Stromal cell of bone marrow (primary cell): ENCODE data around the gene MRPS26.
"Not testable (repeated sequence)": the region's sequence is repeated elsewhere in the genome, so short reads cannot be mapped to it uniquely, and the experiment has no call there.

Source experiments
- DNase-seq: peaks from one replicate; pipeline ENCODE4 v3.0.0-alpha.2; 2012; ENCODE audit warnings: low read depth

The MRPS26 gene

DNA sequence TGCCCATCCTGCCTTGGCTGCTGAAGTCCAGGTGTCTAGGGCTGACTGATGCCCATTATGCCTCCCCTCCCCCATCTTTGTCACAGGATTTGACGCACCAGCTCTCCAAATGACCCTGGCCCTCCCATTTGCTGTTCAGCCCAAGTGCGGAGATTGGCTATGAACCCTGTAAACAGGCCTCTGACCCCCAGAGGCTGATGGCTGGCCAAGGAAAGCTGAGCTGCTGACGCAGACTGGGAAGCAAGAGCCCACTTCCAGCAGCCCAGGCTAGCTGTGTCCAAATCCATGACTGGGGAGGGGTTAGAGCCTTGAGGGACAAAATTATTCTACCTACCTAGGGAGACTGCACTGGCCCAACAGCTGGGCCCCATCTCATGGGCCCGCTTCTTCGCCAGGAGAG, 3.2 kb upstream of the MRPS26 start:
- DNase-seq, result no peak

DNA sequence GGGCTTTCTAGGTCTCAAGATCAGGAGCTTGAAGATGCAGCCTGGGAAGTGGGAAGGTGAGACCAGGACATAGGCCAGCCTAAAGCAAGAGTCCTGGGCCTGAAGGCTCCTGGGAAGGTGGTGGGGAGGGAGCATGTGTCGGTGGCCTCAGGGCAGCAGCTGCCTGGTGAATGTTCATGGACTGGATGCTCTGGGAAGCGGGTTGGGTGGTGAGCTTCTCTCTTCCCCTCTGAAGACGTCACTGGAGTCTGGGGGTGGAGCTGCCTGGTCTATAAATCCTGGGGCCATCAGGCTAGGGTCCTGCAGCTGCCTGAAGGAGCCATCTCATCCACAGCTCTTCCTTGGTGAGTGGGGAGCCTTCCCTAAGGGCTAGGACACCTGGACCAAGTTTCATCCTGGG, 2.5 kb upstream of the MRPS26 start, which contains the start of gene GNRH2:
Gene GNRH2, plus strand, starts transcription at position 301 of the 400 bp plus-strand sequence. CDS start 793 bp downstream, outside the sequence.
- DNase-seq, result no peak

DNA sequence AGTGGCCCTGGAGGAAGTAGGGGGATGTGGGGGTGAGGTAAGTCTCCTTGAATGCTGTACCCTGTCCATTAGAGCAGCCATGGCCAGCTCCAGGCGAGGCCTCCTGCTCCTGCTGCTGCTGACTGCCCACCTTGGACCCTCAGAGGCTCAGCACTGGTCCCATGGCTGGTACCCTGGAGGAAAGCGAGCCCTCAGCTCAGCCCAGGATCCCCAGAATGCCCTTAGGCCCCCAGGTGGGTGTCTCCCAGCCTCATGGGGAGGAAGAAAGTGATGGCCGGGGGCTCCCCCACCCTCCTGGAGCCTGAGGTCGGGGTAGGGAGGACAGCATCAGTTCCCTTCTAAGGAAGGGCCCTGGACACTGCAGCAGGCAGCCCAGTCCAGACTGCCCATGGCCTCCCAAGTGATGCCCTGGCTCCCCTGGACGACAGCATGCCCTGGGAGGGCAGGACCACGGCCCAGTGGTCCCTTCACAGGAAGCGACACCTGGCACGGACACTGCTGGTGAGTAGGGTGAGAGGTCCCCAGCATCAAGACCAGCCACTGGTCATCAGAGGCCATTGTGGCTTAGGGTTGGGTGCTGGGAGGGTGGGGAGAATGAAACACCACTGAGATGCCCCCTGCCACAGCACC, 1.4 kb upstream of the MRPS26 start:
- DNase-seq, result no peak

DNA sequence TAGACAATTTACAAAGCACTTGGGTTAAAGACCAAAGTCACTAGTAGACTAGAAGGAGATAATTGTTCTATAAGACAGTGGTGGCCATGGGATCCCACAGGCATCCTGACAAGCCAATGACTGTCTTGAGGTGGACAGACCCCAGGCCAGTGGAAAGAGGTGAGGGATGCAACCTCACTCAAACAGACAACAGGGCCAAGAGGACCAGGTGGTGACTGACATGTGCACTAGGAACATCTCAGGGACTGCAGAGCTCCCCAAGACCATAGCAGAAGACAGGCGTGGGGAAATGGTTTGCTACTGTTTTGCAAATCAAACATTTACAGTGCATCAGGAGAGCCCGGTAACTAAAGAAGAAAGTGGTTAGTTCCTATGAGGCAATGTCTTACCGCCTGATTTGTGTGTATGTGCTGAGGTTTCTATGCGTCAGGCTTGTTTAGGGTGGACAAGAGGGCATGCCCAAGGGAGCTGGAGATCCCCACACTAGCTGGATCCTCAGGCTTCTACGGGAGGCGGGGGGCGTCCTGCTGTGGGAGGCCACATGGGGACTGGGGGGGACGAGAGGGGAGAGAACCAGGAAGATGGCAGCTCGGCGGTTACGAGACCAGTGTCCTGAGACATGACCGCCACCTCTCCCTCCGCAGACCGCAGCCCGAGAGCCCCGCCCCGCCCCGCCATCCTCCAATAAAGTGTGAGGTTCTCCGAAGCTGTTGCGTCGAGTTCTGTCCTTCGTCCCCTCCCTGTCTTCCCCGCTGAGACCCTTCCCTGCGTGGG, 623 bp upstream of the MRPS26 start:
- peak; percentile 75 for DNase-seq

DNA sequence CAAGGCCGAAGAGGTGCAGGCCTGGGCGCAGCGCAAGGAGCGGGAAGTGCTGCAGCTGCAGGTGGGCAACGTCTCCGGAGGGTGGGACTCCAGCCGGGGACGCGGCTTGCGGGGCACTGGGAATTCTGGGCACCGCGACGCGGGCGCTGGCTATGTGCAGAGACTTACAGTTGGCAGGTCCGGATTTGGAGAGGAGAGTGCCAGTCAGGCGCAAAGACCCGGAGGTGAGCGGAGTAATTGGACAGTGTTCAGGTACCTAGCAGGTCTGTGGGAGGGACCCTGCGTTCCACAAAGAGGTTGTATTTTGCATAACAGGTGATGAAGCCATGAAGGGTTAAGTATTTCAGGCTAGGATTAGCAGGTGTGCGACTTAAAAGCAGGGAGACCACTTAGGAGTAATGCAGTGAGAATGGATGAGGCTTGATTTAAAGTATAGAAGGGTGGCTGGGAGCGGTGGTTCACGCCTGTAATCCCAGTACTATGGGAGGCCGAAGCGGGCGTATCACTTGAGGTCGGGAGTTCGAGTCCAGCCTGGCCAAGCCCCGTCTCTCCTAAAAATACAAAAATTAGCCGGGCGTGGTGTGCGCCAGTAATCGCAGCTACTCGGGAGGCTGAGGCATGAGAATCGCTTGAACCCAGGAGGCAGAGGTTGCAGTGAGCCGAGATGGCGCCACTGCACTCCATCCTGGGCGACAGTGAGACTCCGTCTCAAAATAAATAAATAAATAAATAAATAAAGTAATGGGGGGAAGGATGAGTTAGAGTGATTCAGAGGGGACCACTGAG, 1.0 kb downstream of the MRPS26 start:
- no peak for DNase-seq

DNA sequence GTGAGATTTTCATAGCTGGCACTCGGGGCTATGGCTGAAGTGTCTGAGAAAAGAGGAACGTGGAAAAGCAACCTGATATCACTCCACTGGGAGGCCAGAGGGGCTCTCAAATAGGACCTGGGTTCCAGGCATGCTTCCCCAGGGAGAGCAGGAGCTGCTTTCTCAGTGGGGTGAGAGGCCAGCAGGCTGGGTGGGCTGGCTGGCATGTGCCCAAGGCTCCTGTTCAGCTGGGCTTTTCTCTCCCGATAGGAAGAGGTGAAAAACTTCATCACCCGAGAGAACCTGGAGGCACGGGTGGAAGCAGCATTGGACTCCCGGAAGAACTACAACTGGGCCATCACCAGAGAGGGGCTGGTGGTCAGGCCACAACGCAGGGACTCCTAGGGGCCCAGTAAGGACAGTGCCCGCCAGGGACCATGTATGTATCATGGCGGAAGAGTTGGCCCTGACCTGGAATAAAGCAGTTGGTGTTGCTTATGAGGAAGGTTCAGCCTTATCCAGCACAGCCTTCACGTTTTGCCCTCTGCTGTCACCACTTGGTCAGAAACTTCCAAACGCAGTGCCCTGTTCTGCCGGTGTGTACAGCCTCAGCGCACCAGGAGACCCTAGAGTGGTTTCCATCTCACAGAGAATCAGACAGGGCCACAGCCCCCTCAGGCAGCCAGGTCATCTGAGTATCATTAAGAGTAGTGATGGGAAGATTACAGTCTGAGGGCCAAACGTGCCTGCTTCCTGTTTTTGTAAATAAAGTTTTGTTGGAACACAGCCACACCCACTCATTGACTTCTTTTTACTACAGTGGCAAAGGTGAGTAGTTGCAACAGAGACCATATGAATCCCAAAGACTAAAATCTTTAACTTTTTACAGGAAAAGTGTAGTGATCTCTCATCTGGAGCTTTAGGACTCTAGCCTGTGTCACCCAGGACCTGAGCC, 1.9 kb downstream of the MRPS26 start:
- DNase-seq, result no peak

DNA sequence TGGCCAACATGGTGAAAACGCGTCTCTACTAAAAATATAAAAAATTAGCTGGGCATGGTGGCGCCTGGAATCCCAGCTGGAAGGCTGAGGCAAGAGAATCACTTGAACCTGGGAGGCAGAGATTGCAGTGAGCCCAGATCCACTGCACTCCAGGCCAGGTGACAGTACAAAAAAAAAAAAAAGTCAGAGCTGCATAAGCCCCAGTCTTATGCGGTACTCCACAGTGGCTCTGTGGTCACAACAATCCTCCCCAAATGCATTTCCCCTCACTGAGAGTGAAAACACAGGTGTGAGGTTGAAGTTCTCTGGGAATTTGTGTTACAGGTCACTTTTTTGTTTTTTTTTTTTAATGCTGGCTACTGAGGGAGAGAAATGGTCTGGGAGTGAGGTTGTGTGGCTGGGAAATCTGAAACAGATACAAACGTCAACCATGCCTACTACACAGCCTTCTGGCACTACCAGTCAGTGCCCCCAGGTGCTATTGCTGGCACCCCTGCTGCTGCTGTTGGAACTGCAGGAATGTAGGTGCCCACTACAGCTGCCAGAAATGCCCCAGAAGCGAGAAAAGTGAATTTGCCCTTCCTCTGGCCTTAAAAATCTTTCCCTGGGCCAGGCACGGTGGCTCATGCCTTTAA, 5.7 kb downstream of the MRPS26 start:
- DNase-seq, result no peak

DNA sequence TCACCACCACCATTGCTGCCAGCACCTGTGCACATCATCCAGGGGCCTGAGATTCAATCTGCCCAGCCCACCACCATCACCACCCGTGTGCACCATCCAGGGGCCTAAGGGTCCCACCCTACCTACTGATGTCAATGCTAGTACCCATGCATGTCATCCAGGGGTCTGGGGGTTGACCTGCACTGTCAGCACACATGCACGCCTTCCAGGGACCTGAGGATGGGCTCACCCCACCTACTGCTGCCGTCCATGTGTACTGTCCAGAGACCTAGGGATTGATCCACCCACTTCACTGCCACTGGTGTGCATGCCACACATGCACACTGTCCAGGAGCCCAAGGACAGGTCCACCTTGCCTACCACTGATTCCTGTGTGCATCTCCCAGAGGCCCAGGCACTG, 13.6 kb downstream of the MRPS26 start:
- DNase-seq, result no peak

DNA sequence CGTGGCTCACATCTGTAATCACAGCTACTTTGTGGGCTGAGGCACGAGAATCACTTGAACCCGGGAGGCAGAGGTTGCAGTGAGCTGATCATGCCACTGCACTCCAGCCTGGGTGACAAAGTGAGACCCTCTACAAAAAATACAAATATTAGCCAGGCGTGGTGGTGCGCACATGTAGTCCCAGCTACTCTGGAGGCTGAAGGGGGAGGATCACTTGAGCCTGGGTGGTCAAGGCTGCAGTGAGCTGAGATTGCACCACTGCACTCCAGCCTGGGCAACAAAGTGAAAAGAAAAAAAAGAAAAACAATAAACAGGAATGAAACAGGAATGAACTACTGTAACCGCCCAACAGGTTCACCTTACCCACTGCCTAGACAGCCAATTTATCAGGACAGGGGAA, 18.3 kb downstream of the MRPS26 start:
- not testable (repeated sequence) for DNase-seq

DNA sequence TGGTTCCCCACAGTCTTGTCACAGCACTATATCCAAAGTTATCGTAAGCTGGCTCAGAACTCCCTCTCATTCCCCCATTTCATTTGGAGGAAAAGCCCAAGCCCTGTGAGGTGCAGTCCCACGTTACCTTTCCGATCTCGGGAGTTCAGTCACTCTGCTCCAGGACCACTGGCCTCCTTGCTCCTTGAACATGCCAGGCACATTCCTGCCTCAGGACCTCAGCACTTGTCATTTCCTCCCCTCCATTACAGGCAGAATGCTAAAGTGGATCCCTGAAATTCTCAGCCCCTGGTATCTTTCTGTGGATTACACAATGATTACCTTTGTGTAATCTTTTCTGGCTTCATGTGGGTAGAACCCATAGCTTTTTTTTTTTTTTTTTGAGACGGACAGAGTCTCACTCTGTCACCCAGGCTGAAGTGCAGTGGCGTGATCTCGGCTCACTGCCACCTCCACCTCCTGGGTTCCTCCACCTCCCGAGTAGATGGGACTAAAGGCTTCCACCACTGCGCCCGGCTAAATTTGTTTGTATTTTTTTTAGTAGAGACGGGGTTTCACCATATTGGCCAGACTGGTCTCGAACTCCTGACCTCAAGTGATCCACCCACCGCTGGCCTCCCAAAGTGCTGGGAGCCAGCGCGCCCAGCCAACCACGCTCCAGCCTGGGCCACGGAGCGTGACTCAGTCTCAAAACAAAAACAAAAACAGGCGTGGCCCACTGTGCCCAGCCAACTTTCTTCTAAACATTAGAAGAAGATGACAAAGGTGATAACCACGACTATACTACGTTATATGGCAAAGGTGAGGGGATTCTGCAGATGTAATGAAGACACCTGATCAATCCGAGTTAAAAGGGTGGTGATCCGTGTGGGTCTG, 21.5 kb downstream of the MRPS26 start:
- no peak for DNase-seq

DNA sequence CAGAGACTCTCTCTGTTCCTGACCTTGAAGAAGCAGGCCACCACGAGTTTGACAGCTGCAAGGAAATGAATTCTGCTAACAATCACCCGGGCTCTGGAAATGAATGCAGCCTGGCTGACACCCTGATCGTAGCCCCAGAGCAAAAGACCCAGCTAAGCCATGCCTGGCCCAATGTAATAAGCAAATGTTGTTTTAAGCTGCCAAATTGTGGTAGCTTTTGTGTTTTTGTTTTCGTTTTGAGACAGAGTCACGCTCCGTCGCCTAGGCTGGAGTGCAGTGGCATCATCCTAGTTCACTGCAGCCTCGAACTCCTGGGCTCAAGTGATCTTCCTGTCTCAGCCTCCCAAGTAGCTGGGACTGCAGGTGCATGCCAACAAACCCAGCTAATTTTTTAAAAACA, 22.2 kb downstream of the MRPS26 start:
- DNase-seq, result no peak

DNA sequence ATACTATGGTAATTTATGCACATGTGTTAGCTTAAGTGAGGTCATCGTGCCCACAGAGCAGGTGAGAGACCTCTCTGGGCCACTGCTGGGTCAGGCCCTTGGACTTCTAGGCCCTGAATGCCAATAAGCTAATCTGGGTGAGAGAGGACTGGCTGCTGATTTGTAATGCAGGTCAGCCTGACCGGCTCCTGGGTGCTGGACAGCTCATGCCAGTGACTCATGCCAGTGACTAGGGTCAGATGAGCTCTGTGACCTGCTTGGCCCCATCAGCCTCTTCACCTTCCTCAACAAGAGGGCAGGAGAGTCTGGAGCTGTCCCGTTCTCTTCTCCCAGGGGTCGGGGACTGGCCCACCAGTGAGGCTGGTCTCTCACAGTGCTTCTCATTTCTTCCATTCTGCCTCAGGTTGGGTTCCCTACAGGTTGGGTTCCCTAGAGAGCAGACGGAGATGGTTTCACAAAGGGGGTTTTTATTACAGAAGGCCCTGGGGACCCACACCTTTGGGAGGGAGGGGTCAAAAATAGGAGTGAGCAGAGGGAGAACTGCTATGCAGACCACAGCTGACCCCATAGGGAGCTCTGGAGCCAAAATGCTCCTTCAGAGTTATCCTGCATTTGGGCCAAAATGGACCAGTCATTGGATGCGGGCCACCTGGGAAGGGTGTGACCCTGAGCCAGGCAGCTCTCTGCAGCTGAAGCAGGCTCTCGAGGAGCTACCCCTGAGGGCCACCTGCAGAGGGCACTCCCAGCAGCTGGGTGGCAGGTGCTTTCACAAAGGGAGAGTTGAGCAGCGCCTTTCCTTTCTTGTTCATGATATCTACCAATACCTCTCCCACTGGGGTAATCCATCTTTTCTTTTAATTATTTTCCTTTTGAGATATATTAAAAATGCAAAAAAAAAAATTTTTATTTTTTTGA, 23.4 kb downstream of the MRPS26 start:
- DNase-seq, result peak; percentile 13

DNA sequence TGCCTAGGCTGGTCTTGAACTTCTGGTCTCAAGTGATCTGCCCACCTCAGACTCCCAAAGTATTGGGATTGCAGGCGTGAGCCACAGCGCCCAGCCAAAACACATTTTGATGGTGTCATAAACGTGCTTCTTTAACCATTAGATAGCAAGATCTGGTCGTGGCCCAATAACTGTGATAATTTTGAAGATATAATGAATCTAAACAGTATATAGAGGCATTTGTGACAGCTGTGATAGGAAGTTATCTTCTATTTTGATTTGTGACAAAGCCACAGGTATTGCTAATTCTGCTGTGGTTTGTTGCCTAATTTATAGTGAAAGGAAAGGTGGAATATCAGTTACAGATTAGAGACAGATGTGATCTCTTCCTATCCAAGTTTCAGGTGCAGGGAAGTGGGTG, 24.9 kb downstream of the MRPS26 start:
- DNase-seq, result no peak

DNA sequence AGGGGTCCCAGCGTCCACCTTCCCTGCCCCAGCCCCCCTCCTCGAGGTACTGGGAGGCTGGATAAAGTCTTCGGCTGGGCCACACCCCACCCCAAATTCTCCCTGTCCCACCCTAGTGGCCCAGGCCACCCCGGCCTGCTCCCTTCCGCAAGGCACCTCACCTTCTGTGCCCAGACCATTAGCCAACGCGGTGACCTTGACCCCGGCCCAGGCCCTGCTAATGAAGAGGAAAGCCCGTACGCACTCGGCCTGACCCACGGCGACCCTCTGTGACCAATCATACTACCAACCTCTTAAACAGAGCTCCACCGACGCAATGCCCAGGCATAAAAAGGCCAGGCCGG, 25.4 kb downstream of the MRPS26 start:
- DNase-seq, result no peak

DNA sequence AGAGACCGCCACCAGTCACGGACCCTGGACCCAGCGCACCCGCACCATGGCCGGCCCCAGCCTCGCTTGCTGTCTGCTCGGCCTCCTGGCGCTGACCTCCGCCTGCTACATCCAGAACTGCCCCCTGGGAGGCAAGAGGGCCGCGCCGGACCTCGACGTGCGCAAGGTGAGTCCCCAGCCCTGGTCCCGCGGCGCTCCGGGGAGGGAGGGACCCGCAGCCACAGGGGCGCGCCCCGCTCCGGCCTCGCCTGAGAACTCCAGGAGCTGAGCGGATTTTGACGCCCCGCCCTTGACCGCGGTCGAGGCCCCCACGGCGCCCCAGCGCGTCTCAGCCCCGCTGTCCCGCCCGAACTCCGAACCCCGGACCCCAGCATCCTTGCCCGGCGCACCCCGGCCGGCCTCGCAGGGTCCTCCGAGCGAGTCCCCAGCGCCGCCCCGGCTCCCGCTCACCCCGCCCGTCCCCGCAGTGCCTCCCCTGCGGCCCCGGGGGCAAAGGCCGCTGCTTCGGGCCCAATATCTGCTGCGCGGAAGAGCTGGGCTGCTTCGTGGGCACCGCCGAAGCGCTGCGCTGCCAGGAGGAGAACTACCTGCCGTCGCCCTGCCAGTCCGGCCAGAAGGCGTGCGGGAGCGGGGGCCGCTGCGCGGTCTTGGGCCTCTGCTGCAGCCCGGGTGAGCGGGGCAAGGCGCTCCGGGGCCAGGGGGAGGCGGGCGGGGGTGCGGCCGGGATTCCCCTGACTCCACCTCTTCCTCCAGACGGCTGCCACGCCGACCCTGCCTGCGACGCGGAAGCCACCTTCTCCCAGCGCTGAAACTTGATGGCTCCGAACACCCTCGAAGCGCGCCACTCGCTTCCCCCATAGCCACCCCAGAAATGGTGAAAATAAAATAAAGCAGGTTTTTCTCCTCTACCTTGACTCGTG, 26.0 kb downstream of the MRPS26 start, which contains the start of gene OXT:
Gene OXT, plus strand, starts transcription at position 11 of the 920 bp plus-strand sequence. Its CDS starts 36 bp downstream, at position 47.
- no peak for DNase-seq

DNA sequence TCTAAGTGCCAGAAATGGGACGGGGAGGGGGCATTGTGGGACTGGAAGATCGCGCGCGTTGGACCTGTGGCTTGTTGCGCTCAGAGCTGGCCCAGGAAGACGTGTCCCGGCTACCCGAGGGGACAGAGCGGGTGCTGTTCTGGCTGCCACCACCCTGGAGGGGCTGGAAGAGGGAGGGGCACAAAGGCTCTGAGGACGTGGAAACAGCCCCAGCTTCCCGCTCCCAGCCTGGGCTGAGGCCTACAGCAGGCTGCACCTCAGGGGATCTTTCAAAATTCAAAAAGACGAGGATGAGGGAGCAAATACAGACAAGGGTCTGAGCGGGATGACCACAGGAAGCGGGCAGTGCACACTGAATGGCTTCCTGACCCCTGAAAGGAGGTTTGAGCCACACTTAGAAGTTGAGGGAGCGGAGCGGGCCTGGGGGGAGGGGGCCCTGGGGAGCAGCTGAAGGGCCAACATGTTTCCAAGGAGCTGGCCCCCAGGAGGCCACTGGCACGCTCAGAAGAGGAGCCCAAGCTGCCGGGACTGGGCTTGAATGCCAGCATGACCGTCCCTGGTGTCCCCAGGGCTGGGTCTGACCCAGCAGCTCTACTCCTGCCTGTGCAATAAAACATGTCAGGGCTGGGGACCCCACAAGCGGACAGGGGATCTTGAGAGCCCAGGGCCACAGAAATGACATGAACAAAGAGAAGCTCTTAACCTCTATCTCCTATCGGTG, 26.8 kb downstream of the MRPS26 start:
- no peak for DNase-seq

DNA sequence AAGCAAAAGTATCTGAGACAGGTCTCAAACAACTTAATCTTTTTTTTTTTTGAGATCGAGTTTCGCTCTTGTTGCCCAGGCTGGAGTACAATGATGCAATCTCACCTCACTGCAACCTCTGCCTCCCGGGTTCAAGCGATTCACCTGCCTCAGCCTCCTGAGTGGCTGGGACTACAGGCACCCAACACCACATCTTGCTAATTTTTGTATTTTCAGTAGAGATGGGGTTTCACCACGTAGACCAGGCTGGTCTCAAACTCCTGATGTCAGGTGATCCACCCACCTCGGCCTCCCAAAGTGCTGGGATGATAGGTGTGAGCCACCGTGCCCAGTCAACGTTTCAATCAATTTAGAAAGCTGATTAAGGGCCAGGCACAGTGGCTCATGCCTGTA, 27.4 kb downstream of the MRPS26 start:
- DNase-seq, result not testable (repeated sequence)
